ENCODE measurements around the gene COLEC12. TPM values are rescaled to one million over a fixed set of nuclear protein-coding genes. Genes with fewer than 3 reads are reported as not detected.

COLEC12 gene
- total and polyA plus RNA-seq, 2 experiments from 2014 or later, result 19.4 to 25.9 TPM

DNA sequence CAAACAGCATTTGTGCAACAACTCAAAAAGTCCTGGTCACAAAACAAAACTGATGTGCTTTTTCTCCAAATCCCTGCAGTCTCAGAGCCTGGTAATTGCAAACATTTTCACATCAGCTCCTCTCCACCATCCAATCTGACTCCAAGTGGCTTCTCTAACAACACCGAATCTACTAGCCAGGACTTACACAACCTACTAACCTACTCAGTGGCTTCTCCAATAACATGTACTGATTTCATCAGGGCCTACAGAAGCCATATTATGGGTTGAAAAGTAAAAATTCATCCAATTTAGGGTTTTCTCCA is 104.3 kb downstream of the COLEC12 start:
- Histone ChIP-seq H3K4me3 (0 out of 2 replicates have a peak overlapping the region, but pooled peaks have one; percentile 6), H3F3A (ENCODE audit: insufficient read depth) (peaks cover 65% of the 10 kb centered on the region), H3K27ac (peak overlapping the region; percentile 100), H2AFZ (no peak overlapping the region), H3K9ac (peak overlapping the region; percentile 88), H4K20me1 (ENCODE audit: insufficient read depth) (no peaks in the 10 kb centered on the region), H3K9me2 (ENCODE audit: insufficient read depth) (no peaks in the 10 kb centered on the region; the same call in 1 of the 2 replicates), H3K27me3 (replicated peaks; ENCODE audit: insufficient read depth) (no peaks in the 10 kb centered on the region), H3K9me3 (ENCODE audit: low read depth) (no peaks in the 10 kb centered on the region), H3K79me2 (ENCODE audit: insufficient read depth) (no peaks in the 10 kb centered on the region), H3K36me3 (ENCODE audit: low read depth) (no peaks in the 10 kb centered on the region), H3K4me1 (ENCODE audit: insufficient read depth) (peaks cover 57% of the 10 kb centered on the region), H3K4me2 (ENCODE audit: unreplicated experiment) (peak overlapping the region; percentile 70)
- 9 to 13% methylated on average over 1 of the region's 1 CpG for WGBS, 2 experiments (ENCODE audit: low coverage in 1 of 2, low lambda C conversion rate in 2 of 2, missing lambda C conversion rate in 2 of 2)
- TF ChIP-seq EZH2 (IDR thresholded peaks at IDR 0.05; ENCODE audit: insufficient read depth, poor library complexity, severe bottlenecking) (no peak), EZH2phosphoT487 (IDR thresholded peaks at IDR 0.05; ENCODE audit: insufficient read depth, low read depth) (no peak)
- peak; percentile 46 for DNase-seq
- in situ Hi-C loops (cut with MboI), result no loop called here

GRCh38 chr18:395456-396250 is 104.8 kb downstream of the COLEC12 start:
- no peaks in the 10 kb centered on the region for H3K79me2 ChIP-seq (ENCODE audit: insufficient read depth)
- H3K4me2 ChIP-seq (ENCODE audit: unreplicated experiment), result peak overlapping the region; percentile 70
- H3K4me3 ChIP-seq, result peak overlapping the region; percentile 51
- in situ Hi-C loops (cut with MboI), result no loop called here
- H3K27ac ChIP-seq, result peak overlapping the region; percentile 100
- no peaks in the 10 kb centered on the region; the same call in 1 of the 2 replicates for H3K9me2 ChIP-seq (ENCODE audit: insufficient read depth)
- H3K9ac ChIP-seq, result peak overlapping the region; percentile 88
- no peaks in the 10 kb centered on the region for H3K36me3 ChIP-seq (ENCODE audit: low read depth)
- peak; percentile 91 for DNase-seq
- TF ChIP-seq EZH2 (IDR thresholded peaks at IDR 0.05; ENCODE audit: insufficient read depth, poor library complexity, severe bottlenecking) (no peak), EZH2phosphoT487 (IDR thresholded peaks at IDR 0.05; ENCODE audit: insufficient read depth, low read depth) (no peak)
- H4K20me1 ChIP-seq (ENCODE audit: insufficient read depth), result no peaks in the 10 kb centered on the region
- no peak overlapping the region for H2AFZ ChIP-seq
- no peaks in the 10 kb centered on the region for H3K27me3 ChIP-seq (replicated peaks; ENCODE audit: insufficient read depth)
- peaks cover 53% of the 10 kb centered on the region for H3K4me1 ChIP-seq (ENCODE audit: insufficient read depth)
- WGBS, 2 experiments (ENCODE audit: low coverage in 1 of 2, low lambda C conversion rate in 2 of 2, missing lambda C conversion rate in 2 of 2), result 0 to 1% methylated on average over 13 of the region's 13 CpGs
- H3K9me3 ChIP-seq (ENCODE audit: low read depth), result no peaks in the 10 kb centered on the region
- H3F3A ChIP-seq (ENCODE audit: insufficient read depth), result peaks cover 60% of the 10 kb centered on the region

DNA sequence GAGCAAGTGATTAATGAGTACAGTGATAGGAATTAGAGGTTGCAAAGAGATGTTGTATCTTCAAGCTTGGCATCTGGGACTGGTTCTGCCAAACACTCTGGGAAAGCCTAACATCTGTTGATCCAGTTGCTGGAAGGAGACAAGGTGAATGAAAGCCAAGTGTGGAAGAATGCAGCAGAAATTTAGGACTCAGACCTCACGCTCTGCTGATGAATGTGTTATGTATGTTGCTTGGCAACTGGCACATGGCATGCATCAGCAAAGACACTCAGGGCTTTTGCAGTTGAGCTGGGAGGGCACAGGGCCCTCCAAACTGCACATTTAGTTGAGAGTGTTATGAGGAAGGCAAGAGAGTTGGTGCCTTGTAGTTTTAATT is 105.5 kb downstream of the COLEC12 start:
- TF ChIP-seq EZH2phosphoT487 (IDR thresholded peaks at IDR 0.05; ENCODE audit: insufficient read depth, low read depth) (no peak), EZH2 (IDR thresholded peaks at IDR 0.05; ENCODE audit: insufficient read depth, poor library complexity, severe bottlenecking) (no peak)
- no peaks in the 10 kb centered on the region; the same call in 1 of the 2 replicates for H3K9me2 ChIP-seq (ENCODE audit: insufficient read depth)
- H3K79me2 ChIP-seq (ENCODE audit: insufficient read depth), result no peaks in the 10 kb centered on the region
- H2AFZ ChIP-seq, result no peak overlapping the region
- H3K9ac ChIP-seq, result peak overlapping the region; percentile 88
- peaks cover 46% of the 10 kb centered on the region for H3K4me1 ChIP-seq (ENCODE audit: insufficient read depth)
- H3K9me3 ChIP-seq (ENCODE audit: low read depth), result no peaks in the 10 kb centered on the region
- H3K27me3 ChIP-seq (replicated peaks; ENCODE audit: insufficient read depth), result no peaks in the 10 kb centered on the region
- peak overlapping the region; percentile 100 for H3K27ac ChIP-seq
- no peaks in the 10 kb centered on the region for H3K36me3 ChIP-seq (ENCODE audit: low read depth)
- H3K4me2 ChIP-seq (ENCODE audit: unreplicated experiment), result peak overlapping the region; percentile 70
- in situ Hi-C loops (cut with MboI), result no loop called here
- peak; percentile 98 for DNase-seq
- H3F3A ChIP-seq (ENCODE audit: insufficient read depth), result peaks cover 54% of the 10 kb centered on the region
- peak overlapping the region; percentile 51 for H3K4me3 ChIP-seq
- 5 to 6% methylated on average over 1 of the region's 1 CpG for WGBS, 2 experiments (ENCODE audit: low coverage in 1 of 2, low lambda C conversion rate in 2 of 2, missing lambda C conversion rate in 2 of 2)
- no peaks in the 10 kb centered on the region for H4K20me1 ChIP-seq (ENCODE audit: insufficient read depth)

GRCh38 chr18:394262-394986 is 106.1 kb downstream of the COLEC12 start:
- Histone ChIP-seq H3K4me2 (ENCODE audit: unreplicated experiment) (peak overlapping the region; percentile 70), H3K27me3 (replicated peaks; ENCODE audit: insufficient read depth) (no peaks in the 10 kb centered on the region), H2AFZ (no peak overlapping the region), H3F3A (ENCODE audit: insufficient read depth) (peaks cover 49% of the 10 kb centered on the region), H3K9me3 (ENCODE audit: low read depth) (no peaks in the 10 kb centered on the region), H3K79me2 (ENCODE audit: insufficient read depth) (no peaks in the 10 kb centered on the region), H3K4me3 (peak overlapping the region; percentile 16), H3K4me1 (ENCODE audit: insufficient read depth) (peaks cover 40% of the 10 kb centered on the region), H3K36me3 (ENCODE audit: low read depth) (no peaks in the 10 kb centered on the region), H3K27ac (peak overlapping the region; percentile 100), H4K20me1 (ENCODE audit: insufficient read depth) (no peaks in the 10 kb centered on the region), H3K9ac (peak overlapping the region; percentile 88), H3K9me2 (ENCODE audit: insufficient read depth) (no peaks in the 10 kb centered on the region; the same call in 1 of the 2 replicates)
- 15 to 20% methylated on average over 6 of the region's 6 CpGs for WGBS, 2 experiments (ENCODE audit: low coverage in 1 of 2, low lambda C conversion rate in 2 of 2, missing lambda C conversion rate in 2 of 2)
- in situ Hi-C loops (cut with MboI), result no loop called here
- no peak for TF ChIP-seq EZH2 (IDR thresholded peaks at IDR 0.05; ENCODE audit: insufficient read depth, poor library complexity, severe bottlenecking)
- peak; percentile 28 for DNase-seq

Data from GM23248 (cell line).